ENCODE measurements around the gene PRKN.

PRKN gene

DNA sequence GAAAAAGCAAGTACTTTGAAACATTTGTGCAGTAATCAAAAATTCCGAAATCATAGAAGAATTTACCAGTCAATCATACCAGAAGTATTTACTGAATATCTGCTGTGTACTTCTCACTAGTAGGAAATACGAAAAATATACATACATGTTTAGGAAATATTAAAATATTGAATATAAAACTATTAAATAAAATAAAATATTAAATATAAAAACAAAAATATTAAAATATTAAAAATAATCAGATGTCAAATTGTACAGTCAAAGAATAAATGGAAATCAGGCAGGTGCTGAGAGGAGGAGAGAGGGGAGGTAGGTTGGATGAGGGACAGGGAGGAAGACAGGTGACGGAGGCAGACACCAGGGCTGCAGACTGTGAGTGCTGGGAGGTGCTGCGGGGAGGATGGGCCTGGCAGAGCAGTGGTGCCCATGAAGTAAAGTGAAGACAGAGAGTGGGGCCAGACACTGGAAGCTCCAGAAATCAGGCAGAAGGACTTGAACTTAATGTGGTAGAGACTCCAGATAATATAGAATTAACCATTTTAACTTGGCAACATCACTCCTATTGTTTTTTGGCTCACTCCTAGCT is 55.9 kb downstream of the PRKN start:
- no peak for DNase-seq

DNA sequence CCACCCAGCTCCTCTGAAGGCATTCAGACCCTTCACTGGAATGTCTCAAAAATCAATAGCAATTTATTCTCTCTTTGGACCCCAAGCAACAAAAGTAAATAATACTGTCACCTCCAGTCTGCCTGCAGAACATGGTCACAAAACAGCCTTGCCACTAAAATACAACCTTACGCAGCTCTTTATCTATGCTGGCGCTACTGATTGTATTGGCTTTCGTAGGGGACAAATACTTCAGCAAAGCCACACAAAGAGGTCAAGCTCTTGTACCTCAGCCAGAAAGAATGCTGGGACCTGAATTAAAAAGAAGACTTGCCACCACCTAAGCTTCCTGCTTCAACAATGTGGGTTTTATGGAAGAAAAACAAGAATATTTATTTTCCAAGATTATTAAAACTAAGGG is 57.2 kb downstream of the PRKN start:
- DNase-seq = no peak

DNA sequence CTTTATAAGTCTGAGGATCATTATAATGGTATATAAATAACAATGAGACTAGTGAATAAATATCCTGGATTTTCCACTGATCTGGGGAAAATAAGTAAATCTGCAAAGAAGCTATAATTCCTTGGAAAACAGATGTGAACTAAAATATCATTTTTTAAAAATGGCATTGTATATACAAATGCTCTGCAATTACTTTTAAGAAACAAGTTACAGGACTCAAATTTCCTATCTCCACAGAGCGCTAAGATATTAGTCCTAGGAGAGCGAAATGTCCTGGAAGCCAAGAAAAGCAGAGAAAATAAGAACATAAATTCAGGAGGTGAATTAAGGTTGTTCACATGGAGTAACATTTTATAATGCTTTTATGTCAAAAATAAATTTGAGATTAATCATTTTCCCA is 61.3 kb downstream of the PRKN start:
- no peak for DNase-seq

DNA sequence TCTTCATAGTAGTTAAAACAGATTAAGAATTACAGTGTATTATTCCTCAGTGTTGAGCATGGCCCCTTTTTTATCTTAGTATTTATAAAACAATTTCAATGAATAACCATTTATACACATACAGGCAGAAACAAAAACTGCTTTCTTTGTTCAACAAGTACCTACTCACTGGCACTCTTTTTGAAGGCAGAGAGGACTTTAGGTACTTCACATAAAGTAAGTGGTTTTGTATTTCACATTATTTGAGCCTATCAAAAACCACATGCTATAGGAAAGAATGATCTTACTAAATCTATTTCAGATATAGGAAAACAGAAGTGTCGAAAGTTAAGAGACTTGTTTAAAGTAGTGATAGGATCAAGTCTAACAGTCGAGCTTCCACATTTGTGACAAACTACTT is 73.8 kb downstream of the PRKN start:
- no peak for DNase-seq

DNA sequence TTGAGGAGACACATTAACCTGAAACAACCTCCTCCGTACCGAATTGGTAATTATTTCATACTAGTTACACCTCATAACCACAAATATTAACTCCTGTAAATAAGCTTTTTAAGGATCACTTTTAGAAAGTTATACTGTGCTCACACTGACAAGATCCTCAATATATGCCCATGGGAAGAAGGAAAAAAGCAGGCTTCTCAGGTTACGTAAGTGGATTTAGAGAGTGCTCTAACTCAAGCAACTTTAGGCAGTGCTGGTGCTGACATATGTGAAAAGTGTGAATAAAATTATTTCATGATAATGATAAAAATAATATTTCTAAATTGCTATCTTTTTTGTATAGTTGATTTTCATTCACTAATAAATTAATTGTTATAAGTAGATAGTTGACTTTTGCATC is 76.1 kb downstream of the PRKN start:
- DNase-seq = no peak

DNA sequence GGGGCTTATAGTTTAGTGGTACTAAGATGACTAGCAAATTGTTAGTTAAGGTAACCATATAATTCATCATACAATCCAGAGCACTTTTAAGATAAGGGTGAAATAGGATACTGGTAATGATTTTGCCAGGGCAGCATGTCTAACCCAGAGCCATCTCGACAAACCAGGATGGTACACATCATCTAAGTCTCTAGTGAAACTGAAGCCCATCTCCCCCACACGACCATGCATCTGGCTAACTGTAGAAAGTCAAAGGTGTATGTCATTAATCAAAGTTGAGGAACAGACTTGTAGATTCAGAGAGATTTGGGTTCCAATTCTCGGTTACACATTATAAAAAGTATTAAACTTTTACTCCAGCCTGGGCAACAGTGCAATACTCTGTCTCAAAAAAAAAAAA is 78.3 kb downstream of the PRKN start:
- DNase-seq = no peak

DNA sequence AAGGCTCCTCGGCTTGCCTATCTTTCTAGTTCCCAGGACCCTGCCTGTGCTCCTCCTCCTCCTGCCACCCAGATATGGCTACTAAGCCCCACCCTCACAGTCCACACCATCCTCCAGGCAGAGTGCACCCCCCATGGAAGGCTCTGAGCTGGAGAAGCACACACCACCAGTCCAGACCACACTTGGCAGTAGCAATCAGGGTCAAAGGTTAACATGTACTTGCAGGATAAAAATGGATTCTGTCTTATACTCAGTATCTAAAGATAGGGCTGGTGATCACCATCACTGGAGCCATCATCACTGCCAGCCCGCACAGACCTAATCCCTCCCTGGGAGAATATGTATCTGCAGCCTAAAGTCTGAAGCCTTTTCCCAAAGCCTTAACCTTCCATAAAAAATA is 83.4 kb downstream of the PRKN start:
- DNase-seq = no peak

DNA sequence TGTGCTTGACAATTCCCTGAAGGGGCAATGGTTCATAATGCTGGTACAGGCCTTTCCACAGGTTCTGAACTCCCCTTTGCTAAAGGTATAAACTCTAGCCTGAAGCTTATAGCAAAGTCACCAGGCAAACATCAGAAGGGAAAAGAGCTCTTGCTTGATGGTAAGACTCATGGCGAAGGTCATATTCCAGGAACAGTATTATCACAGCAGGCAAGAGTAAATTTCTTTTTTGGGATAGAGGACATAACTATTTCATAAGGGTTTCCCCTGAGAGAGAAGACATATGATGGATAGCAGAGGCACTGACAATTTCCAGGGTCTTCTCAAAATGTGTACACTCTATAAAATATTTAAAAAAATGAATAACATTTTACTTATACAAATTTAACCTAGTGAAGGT is 86.8 kb downstream of the PRKN start:
- DNase-seq = no peak

DNA sequence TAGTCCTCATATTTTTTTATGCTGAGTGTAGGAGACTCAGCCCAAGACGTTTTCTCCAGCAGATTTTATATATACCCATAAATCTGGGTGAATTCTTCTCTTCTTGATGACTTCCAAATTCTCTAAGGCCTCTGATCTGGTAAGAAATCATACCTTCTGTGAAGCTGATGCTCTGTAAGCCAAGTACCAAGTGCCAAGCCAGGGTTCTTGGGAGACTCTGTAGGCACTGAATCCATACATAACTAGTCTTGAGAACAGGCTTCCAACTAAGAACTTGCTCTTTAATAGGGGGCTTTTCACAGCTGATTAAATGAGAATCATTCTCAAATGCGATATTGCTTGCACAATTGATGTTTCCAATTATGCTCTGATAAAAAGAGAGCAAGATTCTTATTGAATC is 87.6 kb downstream of the PRKN start:
- no peak for DNase-seq

DNA sequence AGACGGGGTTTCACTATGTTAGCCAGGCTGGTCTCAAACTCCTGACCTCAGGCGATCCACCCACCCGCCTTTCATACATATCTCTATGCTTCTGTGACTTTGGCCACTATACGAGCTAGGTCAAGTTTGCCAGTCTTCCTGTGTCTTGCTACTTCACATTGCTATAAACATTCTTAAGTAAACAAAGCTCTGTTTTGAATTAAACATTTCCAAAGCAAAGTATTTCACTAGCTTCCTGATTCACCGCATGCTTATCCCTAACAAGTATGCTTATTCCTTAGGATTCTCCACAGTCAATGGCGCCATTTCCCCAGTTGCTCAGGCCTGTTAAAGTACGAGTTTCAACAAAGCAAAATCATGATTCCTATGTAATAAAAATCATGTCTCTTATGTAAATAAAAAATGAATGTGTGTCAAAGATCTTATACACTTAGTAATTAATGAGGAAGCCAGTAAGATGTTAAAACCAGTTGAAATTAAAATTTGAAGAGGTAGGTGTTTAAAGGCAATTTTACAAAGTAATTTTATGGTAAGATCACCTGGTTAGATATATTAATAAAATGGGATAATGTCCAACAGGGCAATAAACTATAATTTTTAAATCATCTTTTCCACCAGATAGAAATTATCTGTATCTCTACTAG is 88.5 kb downstream of the PRKN start:
- DNase-seq = no peak

DNA sequence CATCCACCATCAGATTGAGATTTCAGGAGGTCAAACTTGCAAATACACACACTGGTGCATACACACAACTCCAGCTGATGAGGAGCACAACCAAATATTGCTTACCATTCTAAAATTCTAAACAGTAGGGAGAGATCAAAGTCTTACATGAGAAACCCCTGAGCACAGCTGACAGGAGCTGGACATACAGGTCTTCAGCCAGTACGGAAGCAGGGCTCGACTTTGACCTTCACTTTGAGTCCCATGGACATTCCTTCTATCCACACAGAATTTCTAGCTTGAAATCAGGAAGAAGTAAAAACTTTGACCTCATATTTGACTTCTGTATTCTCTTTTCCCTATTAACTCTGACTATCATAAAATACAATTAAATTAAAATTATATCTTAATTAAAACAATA is 90.2 kb downstream of the PRKN start:
- DNase-seq = no peak

DNA sequence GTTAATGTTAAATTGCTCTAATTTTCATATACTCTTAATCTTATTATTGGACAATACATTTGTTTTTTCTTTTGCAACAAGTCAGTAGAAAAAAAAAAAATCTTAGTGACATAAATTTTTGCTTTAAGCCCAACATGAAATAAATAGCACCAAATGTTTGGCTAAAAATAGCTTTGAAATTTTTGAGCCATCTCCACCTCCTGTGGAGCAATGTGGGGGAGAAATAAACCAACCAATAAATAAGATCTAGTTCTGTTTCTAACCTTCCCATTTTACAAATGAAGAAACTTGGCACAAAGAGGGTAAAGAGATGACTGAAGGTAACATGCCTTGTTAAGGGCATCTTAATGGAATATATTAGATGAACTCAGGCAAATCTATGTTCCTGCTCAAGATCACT is 91.4 kb downstream of the PRKN start:
- DNase-seq = no peak

DNA sequence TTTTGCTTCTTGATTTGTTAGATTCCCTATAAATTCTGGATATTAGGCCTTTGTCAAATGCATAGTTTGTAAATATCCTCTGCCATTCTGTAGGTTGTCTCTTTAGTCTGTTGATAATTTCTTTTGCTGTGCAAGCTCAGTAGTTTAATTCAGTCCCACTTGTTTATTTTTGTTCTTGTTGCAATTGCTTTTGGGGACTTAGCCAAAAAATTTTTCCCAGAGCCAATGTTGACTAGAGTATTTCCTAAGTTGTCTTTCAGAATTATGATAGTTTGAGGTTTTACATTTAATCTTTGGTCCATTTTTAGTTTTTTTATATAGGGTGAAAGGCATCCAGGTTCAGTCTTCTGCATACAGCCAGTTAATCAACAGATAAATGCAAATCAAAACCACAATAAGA is 96.0 kb downstream of the PRKN start:
- DNase-seq = no peak

DNA sequence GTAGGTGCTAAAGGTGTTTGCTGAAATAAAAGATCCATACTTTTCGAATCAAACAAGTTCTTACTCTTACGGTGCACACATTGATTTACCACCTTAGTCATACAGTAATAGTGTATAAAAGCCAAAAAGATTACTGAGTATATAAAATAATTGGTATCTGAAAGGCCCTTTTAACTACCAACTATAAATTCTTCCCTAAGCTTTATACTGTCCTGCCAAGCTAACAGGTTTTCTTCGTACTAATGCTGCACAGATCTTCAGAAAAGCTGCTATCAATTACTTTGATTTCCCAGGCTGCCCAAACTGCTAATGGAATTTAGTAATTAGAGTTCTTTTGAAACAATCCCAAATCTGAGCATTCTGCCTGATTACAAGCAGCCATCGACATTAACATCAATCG is 97.5 kb downstream of the PRKN start:
- DNase-seq = no peak

DNA sequence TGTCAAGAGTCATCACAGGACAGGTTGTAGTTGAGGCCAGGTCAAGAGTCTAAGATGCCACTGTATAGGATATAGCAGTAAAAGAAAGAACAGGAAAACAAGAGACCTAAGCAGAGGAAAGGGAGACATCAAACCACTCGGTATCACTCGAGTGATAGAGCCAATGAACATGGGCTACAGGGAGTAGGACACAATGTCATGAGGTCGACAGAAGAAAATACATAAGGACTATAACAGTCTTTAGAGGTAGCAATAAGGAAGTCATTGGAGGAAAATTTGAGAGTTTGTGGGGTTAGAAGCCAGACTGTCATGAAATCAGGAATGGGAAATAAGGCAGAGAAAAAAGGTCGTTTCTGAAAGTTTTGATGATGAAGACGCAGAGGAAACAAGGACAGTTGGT is 99.7 kb downstream of the PRKN start:
- DNase-seq = no peak

DNA sequence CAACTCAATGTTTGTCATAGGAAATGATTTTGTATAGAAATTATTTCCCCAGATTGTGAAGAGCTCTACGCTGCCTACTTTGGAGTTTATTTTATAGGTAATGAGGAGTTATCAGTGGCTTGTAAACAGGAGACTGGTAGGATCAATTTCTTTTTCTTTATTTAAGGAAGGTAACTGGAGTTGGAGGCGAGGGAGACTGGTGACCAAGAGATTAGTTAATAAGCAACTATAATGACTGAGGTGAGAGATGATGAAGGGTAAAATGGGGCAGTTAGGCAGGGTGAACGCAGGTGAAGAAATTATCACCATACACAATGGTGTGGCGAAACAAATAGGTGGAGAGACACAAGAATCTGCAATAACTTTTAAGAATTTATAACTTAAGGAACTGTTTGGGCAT is 100.2 kb downstream of the PRKN start:
- DNase-seq = no peak

DNA sequence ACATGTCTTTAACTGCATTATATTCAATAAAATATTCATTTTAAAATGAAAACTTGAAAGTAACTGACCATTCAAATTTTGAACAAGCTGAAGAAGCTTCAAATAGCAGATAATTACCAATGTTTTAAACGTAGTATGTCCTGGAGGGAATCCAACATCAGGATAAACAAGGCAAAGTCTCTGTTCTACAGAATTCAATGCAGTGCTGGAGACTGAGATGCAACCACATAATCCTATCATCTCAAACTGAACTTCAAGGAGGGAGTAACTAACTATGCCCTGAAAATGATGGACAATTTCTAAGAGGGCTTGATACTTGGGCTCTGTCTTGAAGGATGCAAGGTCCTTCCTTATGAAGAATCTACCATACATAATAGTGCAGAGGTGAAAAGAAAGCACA is 100.7 kb downstream of the PRKN start:
- no peak for DNase-seq

DNA sequence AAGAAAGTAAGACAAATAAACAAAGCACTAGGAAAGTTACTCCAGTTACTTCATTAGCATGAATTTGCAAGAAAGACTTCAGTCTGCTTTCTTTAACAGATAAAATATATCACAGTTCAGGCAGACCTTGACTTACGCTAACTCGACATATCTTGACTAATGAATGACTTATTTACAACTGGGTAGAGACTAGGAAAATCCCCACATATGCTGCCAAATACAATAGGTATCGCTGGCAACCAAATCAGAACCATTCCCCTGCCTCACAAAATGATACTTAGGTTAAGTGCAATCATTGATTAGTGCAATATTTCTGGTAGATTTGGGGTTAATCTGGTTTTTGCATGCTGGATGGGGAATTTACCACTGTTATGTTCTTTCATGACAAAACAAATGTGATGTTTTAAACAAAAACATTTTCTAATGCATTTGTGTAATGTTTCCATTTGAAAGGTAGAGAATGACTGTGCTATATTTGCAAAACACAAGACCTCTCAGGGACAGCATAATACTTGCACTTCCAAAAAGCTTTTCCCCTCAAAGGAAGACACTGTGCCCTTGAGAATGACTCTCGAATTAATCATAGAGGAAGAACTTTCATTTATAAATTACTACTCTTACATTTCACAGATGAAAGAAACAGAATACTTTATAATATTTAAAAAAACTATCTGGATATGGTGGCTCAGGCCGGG is 101.6 kb downstream of the PRKN start:
- DNase-seq = no peak

DNA sequence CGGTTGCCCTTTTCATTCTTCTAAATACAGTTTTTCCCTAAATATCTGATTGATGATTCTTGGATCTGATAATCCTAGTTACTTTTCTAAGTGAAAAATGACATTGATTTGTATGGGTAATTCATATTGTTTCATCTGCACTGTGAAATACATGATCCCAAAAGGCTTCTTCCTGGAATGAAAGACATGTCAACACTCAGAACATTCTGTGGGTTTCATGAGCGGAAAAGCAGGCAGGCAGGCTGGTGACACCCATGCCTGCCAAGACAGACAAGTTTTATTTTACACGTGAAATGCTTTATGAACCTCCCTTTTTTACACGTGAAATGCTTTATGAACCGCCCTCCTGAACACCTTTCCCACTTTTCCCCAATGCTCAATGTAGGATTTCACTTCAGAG is 105.0 kb downstream of the PRKN start:
- no peak for DNase-seq

DNA sequence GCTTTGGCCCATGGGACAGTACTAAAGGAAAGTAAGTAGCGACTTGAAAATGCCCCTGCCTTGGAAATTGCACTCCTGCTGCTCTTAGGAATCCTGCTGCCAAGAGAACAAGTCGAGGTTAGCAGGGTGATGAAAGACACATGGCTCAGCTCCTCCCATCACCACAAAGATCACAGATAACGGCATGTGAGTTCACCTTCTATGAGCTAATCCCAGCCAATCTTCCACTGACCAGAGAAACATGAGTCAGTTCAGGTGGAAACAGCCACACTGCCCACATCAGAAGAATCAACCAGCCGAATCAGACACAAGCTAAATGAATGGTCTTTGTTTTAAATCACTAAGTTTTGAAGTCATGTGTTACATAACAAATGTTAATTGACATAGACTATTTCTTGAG is 106.3 kb downstream of the PRKN start:
- DNase-seq = no peak

DNA sequence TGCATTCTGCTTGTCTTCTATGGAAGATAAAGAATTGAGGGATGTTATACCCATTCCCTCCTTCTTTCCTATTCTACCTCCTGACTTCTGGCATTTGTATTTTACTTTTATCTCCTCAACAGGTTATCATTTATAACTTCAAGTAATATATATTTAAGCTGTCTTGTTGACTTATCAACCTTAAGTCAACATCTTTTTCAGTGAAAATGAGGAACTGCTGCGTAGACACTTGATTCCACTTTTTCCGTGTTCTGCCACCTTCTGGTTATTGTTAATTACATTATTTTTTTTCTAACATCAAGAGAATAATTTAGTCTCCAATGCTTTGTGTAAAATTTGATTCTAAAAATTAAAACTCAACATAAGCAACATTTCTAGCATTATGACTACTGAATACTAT is 107.5 kb downstream of the PRKN start:
- no peak for DNase-seq

DNA sequence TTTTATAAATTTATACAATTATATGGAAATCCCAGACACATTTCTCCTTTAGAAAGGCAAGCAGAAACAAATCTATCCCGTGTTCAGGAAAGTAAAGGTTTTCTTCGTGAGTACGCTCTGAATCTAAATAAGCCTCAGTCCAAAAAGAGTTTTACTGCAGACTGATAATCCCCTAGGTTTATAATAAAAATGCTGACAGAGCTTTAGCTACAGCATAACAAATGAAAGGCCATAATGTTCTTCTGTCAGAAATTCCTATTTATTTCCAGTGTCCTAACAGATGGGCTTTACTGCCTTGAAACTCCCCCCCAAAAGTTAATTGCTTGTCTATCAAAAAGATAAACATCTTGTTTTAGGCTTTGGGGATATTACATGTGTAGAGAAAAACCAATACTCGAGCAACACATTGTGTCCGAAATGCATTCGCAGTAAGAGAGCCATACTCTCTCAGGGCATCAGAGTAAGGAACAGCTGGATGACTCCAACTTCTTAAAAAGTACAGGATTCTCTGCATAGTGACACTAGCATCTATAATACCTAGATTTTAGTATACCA is 109.0 kb downstream of the PRKN start:
- no peak for DNase-seq

DNA sequence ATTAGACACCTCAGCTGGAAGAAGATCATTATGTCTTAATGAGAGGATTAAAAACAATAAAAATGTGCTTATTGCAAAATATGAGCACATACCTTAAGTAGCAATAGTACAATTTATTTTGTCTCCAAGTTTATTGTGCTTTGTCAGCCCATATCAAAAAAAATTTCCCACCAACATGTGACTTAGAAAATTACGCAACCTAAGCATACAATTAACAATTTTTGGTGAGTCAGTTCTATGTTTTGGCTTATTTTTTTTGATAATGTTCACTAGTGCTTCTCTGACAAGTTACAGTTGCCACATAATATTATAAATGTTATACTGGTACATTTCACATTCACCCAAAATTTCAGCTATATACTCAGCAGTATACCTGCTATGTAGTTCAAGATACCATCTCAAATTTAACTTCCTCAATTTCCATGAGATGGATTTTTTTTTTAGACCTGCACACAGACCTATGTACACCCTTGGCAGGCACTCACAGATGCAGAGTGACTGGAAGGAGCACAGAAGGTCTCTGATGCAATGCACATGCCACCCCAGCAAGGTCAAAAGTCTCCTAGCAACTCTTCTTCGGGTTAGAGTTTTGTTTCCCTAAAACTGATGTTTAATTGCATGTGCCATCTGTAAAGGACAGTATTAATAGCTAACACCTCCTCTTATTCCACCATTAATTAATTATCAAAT is 112.4 kb downstream of the PRKN start:
- DNase-seq = no peak

DNA sequence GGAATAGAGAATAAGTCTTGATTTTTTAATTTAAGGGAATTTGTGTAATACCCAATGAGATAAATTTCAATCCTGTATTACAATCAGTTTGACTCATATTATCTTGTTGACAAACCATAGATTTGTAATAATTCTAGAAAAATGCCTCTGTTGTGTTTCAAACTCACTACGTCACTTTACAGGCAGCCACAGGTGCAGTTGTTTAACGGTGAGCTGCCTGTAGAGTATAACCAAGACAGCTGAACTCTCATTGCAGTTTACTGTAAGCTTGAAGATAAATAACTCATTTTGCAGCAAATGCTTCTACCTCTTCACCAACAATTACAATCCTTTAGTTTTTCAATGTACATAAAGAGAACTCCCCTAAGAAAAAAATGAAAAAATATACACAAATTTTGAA is 114.3 kb downstream of the PRKN start:
- no peak for DNase-seq

Measured in DMS79 treated with DMSO at 0.1 percent for 48 hours (cell line).